HPDE6-E6E7 (cell line): ENCODE results near the gene ZNF750.

Experiments
- DNase-seq: peaks from one replicate; pipeline ENCODE4 v3.0.0; 2011; ENCODE audit warnings: missing footprints; ENCODE audit errors: extremely low spot score

The ZNF750 gene

DNA sequence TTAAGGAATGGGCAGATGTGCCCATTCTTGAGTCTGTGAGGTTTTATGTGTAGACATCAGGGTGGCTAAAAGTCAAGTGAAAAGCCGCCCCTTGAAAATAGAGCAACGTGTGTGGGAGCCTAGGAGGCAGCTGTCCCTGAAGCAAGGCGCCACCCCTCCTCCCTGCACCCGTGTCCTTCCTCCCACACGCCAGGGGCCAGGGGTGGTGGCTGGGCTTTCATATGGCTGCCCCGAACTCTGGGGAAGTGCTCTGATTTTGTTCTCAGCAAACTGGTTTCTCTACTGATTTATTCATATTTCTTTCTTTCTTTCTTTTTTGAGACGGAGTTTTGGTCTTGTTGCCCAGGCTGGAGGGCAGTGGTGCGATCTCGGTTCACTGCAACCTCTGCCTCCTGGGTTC, 4.7 kb downstream of the ZNF750 start:
- DNase-seq: no peak

GRCh38 chr17:82832881-82833475, 6.8 kb downstream of the ZNF750 start:
- no peak for DNase-seq

GRCh38 chr17:82832411-82832810, 7.4 kb downstream of the ZNF750 start:
- DNase-seq: no peak

DNA sequence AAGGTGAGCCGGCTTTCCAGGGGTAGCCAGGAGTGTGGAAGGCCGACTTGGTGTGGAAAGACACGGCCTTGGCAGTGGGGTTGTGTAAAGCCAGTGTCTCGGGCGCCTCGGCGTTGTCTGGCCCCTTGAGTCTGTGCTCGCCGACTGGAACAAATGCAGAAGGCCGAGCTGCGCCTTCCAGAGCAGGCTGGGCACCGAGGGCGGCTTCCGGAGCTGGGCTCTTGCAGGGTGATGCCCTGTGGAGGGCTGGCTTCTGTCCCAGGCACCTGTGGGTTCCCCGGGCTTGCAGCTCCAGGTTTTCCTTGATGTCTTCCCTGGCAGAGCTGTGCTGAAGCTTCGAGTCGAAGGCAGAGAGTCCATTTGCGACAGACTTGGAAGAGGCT, 8.0 kb downstream of the ZNF750 start:
- DNase-seq: no peak

DNA sequence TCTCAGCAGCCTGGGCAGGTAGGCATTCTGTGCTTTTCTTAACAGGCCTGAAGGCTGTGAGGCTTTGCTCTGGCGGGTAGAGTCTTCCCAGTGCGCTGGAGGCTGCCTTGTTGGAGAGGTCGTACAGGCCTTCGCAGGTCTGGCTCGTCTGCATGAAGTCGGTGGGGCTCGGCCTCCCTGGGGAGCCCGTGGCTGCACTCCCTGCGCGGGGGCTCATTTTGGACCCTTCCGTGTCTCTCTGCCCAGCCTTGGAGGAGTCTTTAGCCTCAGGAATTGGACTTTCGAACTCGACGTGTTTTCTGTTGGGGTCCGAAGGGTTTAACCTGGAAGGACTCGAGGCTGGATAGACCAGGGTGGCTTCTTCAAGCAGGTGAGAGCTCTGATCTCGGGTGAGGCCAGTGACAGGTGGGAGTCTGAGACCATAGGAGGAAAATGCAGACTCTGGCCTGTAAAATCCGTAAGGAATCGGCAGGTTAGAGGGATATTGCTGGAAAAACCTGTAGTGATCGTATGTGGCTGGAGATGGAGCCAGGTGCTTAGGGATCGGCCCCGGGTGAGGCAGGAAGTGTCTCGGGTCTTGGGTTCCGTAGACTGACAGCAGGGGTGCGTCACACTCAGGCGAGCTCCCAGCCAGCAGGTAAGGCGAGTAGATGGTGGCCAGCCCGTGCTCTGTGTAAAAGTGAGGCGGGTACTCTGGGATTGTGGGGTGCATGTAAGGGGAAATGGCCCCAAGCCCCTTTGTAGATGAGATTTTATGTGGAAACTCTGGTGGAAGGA, 8.6 kb downstream of the ZNF750 start:
- no peak for DNase-seq

GRCh38 chr17:82830249-82830661, 9.6 kb downstream of the ZNF750 start:
- no peak for DNase-seq

- no peak for DNase-seq
Observed at GRCh38 chr17:82828875-82829487, 10.8 kb downstream of the ZNF750 start.

- DNase-seq: no peak
Observed at GRCh38 chr17:82826956-82827355, 12.9 kb downstream of the ZNF750 start.

DNA sequence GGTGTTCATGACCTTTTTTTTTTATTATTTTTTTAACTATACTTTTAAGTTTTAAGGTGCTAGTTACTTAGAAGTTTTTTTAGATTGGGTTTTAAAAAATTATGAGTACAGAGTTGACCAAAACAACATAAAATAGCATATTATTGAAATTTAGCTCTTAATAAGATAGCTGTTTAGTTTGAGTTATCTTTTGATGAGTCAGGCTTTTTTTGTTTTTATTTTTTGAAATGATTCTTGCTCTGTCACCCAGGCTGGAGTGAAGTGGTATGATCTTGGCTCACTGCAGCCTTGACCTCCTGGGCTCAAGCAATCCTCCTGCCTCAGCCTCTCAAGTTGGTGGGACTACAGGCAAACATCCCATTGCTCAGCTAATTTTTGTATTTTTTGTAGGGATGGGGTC, 13.6 kb downstream of the ZNF750 start:
- no peak for DNase-seq

- DNase-seq: no peak
Observed at GRCh38 chr17:82825540-82826124, 14.2 kb downstream of the ZNF750 start.

GRCh38 chr17:82823004-82823403, 16.8 kb downstream of the ZNF750 start:
- DNase-seq: no peak

- no peak for DNase-seq
Observed at GRCh38 chr17:82822281-82822680, 17.5 kb downstream of the ZNF750 start.

DNA sequence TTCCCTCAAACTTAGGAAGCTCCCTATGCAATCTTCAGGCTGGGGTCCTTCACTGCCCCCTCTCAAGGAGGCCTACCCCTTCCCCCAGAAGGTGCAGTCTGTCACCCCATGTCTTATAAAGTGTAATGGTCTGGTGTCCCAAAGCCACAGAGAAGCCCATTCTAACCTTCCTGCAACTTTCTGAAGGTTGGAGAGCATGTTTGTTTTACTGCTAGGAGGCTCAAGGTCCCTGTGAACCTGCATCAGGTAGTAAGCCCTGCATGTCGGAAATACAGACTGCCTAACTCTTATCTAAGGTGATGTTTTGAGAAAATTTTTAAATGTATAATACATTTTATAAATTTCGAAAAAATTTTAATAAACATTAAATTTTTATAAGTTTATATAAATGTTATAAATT, 18.3 kb downstream of the ZNF750 start:
- DNase-seq: no peak

- no peak for DNase-seq
Observed at GRCh38 chr17:82820278-82821251, 19.3 kb downstream of the ZNF750 start.

- DNase-seq: no peak
Observed at GRCh38 chr17:82817947-82818346, 21.9 kb downstream of the ZNF750 start.

- no peak for DNase-seq
Observed at GRCh38 chr17:82816358-82816757, 23.5 kb downstream of the ZNF750 start.

DNA sequence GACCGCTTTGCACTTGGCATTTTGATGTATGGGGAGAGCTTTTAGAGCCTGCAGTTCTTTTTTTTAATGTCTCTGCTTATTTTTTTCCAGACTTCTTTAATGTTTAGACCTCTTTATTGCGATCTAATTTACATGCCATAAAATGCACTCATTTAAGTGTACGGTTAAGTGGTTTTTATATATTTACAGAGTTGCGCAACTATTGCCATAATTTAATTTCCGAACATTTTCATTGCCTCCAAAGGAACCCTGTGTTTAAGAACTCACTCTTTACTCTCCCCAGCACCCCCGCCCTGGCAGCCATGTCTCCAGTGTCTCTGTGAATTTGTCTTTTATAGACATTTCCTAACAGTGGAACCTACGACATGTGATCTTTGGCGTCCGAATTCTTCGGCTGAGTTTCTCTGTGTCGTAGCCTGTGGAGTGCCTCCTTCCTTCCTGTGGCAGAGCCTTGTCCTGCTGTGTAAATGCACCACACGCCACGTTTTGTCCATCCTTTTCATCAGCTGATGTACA, 24.0 kb downstream of the ZNF750 start:
- no peak for DNase-seq

GRCh38 chr17:82815354-82815753, 24.5 kb downstream of the ZNF750 start:
- no peak for DNase-seq

GRCh38 chr17:82814834-82815233, 25.0 kb downstream of the ZNF750 start:
- DNase-seq: no peak

DNA sequence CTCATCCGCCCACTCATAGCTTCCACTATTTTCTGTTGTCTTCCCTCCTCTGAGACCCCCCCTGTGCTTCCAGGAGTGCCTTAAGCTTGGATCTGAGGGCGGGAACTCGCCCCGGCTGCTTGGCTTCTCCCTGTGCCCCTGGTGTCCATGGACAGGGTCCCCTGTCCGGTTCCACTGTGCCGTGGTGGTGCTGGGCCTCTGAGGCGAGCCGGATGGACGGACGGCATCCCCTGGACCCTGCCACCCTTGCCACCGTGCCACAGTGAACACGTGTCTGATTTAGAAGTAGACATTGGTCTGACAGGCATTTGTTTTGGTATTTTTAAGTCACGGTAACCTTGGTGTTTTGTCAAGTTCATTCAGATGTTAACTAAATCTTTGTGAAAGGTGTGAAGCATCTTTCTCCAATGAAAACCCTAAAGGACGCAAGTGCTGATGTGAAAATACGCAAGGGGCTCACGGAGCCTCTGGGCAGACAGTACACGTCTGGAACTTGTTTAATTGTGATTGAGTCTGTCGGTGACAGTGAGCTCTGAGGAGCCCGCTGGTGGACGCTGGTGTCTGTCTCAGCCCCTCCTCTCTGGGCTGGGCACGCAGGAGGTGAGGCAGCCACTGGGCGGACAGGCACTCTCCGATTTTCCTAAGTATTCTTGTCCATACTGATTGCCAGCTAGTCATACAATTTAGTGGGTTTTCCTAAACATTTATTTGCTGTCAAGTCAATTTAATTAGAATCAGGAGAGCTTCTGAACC, 26.3 kb downstream of the ZNF750 start:
- DNase-seq: no peak

DNA sequence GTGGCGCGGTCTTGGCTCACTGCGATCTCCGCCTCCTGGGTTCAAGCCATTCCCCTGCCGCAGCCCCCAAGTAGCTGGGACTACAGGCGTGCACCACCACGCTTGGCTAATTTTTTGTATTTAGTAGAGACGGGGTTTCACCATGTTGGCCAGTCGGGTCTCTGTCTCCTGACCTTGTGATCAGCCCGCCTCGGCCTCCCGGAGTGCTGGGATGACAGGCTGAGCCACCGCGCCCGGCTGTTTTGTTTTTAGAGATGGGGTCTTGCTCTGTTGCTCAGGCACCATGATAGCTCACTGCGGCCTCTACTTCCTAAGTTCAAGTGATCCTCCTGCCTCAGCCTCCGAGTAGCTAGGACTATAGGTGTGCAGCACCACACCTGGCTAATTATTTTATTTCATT, 27.2 kb downstream of the ZNF750 start:
- no peak for DNase-seq
